A673 (cell line): ENCODE results near the gene PIK3CG. TPM values are rescaled to one million over a fixed set of nuclear protein-coding genes. Genes with fewer than 3 reads are reported as not detected.
"Not testable (repeated sequence)": the region's sequence is repeated elsewhere in the genome, so short reads cannot be mapped to it uniquely, and the experiment has no call there.

ENCODE experiments used
- BruUV-seq: library from RNA; stranded (reverse); fragments of 400-500 nt; replicated peaks from 2 replicates; lab custom pipeline; 2021; lab: Mats Ljungman, UMichigan
- CTCF ChIA-PET: fragments of 300-600 bp; sonication (Branson Sonifier 250); formaldehyde crosslinking; loops from one replicate; lab custom pipeline; 2022; ENCODE audit warnings: antibody characterized with exemption; lab: Charles Lee
- POLR2A ChIA-PET: fragments of 300-600 bp; sonication (Branson Sonifier 250); formaldehyde crosslinking; loops from one replicate; lab custom pipeline; 2022; ENCODE audit warnings: antibody characterized with exemption; ENCODE audit not compliant: low non-redundant PET; lab: Charles Lee
- DNase-seq: peaks from one replicate; pipeline ENCODE4 v3.0.0-alpha.2; 2015; ENCODE audit warnings: low spot score
- H3K27ac ChIP-seq: fragments of 200-600 bp; sonication (generic); 2 replicates; pipeline ENCODE4 v1.5.1; 2016; ENCODE audit warnings: mixed run types, low read depth, mild to moderate bottlenecking, mixed read lengths, antibody characterized with exemption, low read length; ENCODE audit not compliant: poor library complexity, severe bottlenecking
- H3K27me3 ChIP-seq: fragments of 200-600 bp; sonication (generic); replicated peaks from 2 replicates; pipeline ENCODE4 v1.6.1; 2017; ENCODE audit warnings: mixed run types, low read depth, mild to moderate bottlenecking, mixed read lengths, antibody characterized with exemption, low read length; ENCODE audit not compliant: insufficient read depth, poor library complexity
- H3K36me3 ChIP-seq: fragments of 200-600 bp; sonication (generic); 2 replicates; pipeline ENCODE4 v1.6.1; 2016; ENCODE audit warnings: mixed run types, mild to moderate bottlenecking, mixed read lengths, antibody characterized with exemption, low read length; ENCODE audit not compliant: insufficient read depth, poor library complexity, severe bottlenecking
- H3K4me1 ChIP-seq: fragments of 200-600 bp; sonication (generic); 2 replicates; pipeline ENCODE4 v1.6.1; 2017; ENCODE audit warnings: mixed run types, mild to moderate bottlenecking, mixed read lengths, antibody characterized with exemption, low read length; ENCODE audit not compliant: insufficient read depth, poor library complexity, severe bottlenecking
- H3K4me3 ChIP-seq: fragments of 200-600 bp; sonication (generic); 2 replicates; pipeline ENCODE4 v1.5.1; 2016; ENCODE audit warnings: low read depth, mixed run types, mild to moderate bottlenecking, mixed read lengths, low read length; ENCODE audit not compliant: poor library complexity, severe bottlenecking
- H3K9me3 ChIP-seq: fragments of 200-600 bp; sonication (generic); 2 replicates; pipeline ENCODE4 v1.6.1; 2016; ENCODE audit warnings: mixed run types, low read depth, mild to moderate bottlenecking, mixed read lengths, antibody characterized with exemption, low read length; ENCODE audit not compliant: poor library complexity, severe bottlenecking
- EZH2 ChIP-seq: fragments of 200-600 bp; sonication (generic); IDR thresholded peaks from 2 replicates; pipeline ENCODE4 v1.6.1; 2017; ENCODE audit warnings: borderline replicate concordance, low read depth, mild to moderate bottlenecking, mixed read lengths, antibody characterized with exemption, low read length; ENCODE audit not compliant: poor library complexity, severe bottlenecking
- intact Hi-C: fragments of 100-400 bp; cut with micrococcal nuclease; formaldehyde crosslinking; loops from one replicate; pipeline ENCODE4 v1.10.0; 2022; ENCODE audit not compliant: unreplicated experiment
- total RNA-seq: library from RNA; stranded (reverse); gene quantifications from 2 replicates; pipeline ENCODE4 v1.2.3, GENCODE V29; 2021
- TF ChIP-seq, protein P1 (sequence below): fragments of 300-800, 200-600 bp; sonication (generic); conservative IDR thresholded peaks from 2 replicates; pipeline ENCODE4 v1.5.1; 2017; ENCODE audit warnings: low read depth, mild to moderate bottlenecking, antibody characterized with exemption, low read length, moderate library complexity, mixed read lengths

PIK3CG gene
- total RNA-seq, 1 experiment from 2014 or later, result 13.4 TPM

DNA sequence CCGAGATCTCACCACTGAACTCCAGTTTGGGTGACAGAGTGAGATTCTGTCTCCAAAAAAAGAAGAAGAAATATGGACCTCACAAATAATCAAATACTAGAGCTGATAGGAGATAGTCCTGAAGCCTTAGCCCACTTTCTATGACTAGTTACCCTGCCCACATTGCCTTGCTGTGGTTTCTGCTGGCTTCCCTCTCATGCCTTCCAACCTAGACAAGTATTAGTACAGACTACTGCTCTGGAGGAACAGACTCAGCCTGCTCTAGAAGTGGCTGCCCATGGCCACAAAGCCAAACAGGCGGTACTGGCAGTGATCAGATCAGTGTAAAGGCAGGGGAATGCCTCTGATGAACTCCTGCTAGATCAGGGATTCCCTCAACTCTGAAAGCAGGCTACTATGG, 89.8 kb downstream of the PIK3CG start:
- intact Hi-C loops, result no loop called here
- CTCF ChIA-PET, result no interaction called here
- BruUV-seq, result no TSS peak
- Histone ChIP-seq H3K4me1 (no peaks in the 10 kb centered on the region), H3K36me3 (no peaks in the 10 kb centered on the region), H3K9me3 (no peaks in the 10 kb centered on the region), H3K27me3 (peaks cover 4% of the 10 kb centered on the region), H3K4me3 (no peak overlapping the region), H3K27ac (no peak overlapping the region)
- no peak for TF ChIP-seq EZH2
- TF ChIP-seq, protein P1, sequence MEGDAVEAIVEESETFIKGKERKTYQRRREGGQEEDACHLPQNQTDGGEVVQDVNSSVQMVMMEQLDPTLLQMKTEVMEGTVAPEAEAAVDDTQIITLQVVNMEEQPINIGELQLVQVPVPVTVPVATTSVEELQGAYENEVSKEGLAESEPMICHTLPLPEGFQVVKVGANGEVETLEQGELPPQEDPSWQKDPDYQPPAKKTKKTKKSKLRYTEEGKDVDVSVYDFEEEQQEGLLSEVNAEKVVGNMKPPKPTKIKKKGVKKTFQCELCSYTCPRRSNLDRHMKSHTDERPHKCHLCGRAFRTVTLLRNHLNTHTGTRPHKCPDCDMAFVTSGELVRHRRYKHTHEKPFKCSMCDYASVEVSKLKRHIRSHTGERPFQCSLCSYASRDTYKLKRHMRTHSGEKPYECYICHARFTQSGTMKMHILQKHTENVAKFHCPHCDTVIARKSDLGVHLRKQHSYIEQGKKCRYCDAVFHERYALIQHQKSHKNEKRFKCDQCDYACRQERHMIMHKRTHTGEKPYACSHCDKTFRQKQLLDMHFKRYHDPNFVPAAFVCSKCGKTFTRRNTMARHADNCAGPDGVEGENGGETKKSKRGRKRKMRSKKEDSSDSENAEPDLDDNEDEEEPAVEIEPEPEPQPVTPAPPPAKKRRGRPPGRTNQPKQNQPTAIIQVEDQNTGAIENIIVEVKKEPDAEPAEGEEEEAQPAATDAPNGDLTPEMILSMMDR, result no peak
- POLR2A ChIA-PET, result no interaction called here
- no peak for DNase-seq

DNA sequence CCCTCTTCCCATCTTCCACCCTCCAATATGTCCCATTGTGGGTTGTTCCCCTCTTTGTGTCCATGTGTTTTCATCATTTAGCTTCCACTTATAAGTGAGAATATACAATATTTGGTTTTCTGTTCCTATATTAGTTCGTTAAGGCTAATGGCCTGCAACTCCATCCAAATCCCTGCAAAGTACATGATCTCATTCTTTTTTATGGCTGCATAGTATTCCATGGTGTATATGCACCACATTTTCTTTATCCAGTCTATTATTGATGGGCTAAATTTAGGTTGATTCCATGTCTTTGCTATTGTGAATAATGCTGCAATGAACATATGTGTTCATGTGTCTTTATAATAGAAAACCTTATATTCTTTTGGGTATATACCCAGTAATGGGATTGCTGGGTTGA, 90.8 kb downstream of the PIK3CG start:
- H3K4me1 ChIP-seq, H3K27me3 ChIP-seq, BruUV-seq, DNase-seq, CTCF ChIA-PET, intact Hi-C loops, H3K4me3 ChIP-seq, H3K9me3 ChIP-seq, H3K36me3 ChIP-seq, H3K27ac ChIP-seq: not testable (repeated sequence)
- POLR2A ChIA-PET, result interaction anchor here (0.6 kb wide), 2 partner anchors 97 to 1018 kb away, joined by 3 to 12 read pairs; no protein-coding TSS in a partner anchor

Other genes starting within 250 kb of the PIK3CG start
- gene CCDC71L, start 204.1 kb upstream of the PIK3CG start, total RNA-seq, result 14.1 and 18.4 TPM in 2 replicates
- gene PRKAR2B, start 179.4 kb downstream of the PIK3CG start, total RNA-seq, result 4.8 and 4.9 TPM in 2 replicates